HG03097 (cell line): ENCODE measurements around the gene PACSIN2.
A peak's percentile ranks its signal among the peaks of the same experiment; 100 is the strongest.
"Not testable (repeated sequence)": the region's sequence is repeated elsewhere in the genome, so short reads cannot be mapped to it uniquely, and the experiment has no call there.

Experiments used
- ATAC-seq: cut with Tn5 transposase; IDR thresholded peaks from one replicate; pipeline ENCODE4 v1.9.1; 2021; ENCODE audit not compliant: unreplicated experiment, low FRiP score

PACSIN2 gene

GRCh38 chr22:42970029-42970428, 44.9 kb downstream of the PACSIN2 start:
- ATAC-seq = no peak

- no peak for ATAC-seq
These were observed 45.5 kb downstream of the PACSIN2 start for GRCh38 chr22:42969348-42969975.

- no peak for ATAC-seq
These were observed 47.0 kb downstream of the PACSIN2 start for GRCh38 chr22:42967933-42968332.

- no peak for ATAC-seq
These were observed 47.9 kb downstream of the PACSIN2 start for GRCh38 chr22:42967005-42967404.

- no peak for ATAC-seq
These were observed 48.5 kb downstream of the PACSIN2 start for GRCh38 chr22:42966497-42966896.

- ATAC-seq = peak; percentile 44
These were observed 49.8 kb downstream of the PACSIN2 start for GRCh38 chr22:42964994-42965699.

DNA sequence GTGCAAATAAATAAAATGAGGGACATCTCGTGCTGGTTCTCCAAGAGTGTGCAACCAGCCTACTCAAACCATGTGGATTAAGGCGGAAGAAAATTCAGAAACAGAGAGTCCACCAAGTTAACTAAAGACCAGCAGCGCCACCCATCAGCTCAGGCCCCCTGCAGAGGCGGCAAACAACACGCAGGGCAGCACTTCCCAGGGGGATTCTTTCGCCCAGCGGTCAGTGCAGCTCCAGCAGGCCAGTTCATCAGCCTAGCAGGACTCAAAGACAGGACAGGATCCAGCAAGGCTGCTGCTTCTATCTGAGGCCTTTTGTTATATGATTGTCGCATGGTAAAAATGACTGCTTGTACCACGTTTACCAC, 51.7 kb downstream of the PACSIN2 start:
- no peak for ATAC-seq

DNA sequence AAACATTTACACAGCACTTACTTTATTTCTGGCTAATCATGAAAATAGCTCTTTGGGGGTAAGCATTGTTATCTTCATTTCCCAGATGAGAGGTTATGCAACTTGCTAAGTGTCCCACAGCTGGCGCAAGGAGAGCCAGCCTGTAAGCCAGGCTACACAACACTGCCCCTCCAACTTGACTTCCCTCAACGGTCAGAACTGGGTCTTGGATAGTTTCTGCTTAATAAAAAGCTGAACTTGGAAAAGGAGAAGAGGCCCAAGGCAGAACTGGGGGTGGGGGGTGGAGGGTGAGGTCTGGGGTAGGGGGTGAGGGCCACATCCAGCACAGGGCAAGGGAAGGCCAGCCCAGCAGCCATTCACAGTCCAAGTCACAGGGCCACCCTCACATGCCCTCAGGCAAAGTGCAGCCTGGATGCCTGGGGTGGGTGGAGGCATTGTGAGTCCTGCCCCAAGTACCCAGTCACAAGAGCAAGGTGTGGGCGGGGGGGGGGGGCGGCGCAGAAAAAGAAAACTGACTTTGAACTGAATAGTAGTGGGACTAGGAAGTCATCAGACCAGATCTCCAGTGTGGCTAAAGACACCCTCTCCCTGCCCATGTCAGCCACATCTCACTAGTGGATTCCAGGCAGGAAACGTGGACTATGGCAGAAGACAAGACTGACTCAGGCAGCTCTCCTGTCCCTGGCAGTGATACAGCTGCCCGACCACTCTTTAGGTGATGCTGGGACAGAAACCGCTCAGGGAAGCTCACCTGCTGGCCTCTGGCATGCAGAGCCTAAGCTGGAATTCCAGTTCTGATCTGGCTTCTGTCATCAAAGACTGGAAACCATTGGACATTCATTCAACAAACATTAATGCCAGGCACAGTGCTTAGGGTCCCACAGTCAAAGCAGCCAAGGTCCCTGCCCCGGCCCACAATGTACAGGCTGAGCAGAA, 52.4 kb downstream of the PACSIN2 start:
- ATAC-seq = no peak

- no peak for ATAC-seq
These were observed 53.1 kb downstream of the PACSIN2 start for GRCh38 chr22:42961810-42962209.

DNA sequence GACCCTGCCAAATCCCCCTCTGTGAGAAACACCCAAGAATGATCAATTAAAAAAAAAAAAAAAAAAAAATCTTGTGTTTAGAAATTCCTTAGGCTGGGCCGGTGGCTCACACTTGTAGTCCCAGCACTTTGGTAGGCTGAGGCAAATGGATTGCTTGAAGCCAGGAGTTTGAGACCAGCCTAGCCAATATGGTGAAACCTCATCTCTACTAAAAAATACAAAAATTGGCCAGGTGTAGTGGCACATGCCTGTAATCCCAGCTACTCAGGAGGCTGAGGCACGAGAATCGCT, 53.6 kb downstream of the PACSIN2 start:
- not testable (repeated sequence) for ATAC-seq

DNA sequence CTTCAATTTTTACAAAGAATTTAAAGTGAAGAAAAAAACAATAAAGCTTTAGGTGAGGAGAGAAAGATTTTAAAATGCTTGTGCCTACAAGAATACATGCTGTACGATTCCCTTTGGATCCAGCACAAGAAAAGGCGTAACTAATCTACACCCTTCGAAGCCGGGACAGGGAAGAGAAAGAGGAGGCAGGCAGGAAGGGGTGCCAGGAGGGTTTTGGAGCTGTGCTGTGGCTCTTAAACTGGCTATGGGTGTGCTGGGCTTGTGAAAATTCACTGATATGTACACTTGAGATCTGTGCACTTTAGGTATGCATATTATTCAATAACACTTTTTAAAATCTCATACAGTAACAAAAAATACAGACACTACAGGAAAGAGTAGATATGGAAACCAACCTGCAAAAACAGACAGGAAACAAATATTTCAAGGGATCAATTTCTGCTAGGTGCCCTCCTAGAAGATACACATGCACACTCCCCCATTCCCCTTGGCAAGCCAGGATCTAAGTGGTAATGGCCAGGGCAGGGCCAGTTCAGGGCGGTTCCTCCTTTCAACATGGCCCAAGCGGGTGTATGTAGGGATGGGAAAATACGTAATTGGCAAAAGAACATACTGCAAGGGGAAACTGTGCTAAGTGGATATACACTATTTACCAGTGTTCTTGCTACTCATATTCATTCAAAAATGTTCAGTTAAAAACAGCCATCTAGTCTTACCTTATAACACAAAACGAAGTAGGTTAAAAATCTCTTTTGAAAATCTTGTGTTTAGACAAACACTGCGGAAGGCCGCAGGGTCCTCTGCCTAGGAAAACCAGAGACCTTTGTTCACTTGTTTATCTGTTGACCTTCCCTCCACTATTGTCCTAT, 54.2 kb downstream of the PACSIN2 start:
- no peak for ATAC-seq

GRCh38 chr22:42959576-42960509, 55.1 kb downstream of the PACSIN2 start:
- ATAC-seq = no peak

- ATAC-seq = no peak
These were observed 56.0 kb downstream of the PACSIN2 start for GRCh38 chr22:42958937-42959336.

DNA sequence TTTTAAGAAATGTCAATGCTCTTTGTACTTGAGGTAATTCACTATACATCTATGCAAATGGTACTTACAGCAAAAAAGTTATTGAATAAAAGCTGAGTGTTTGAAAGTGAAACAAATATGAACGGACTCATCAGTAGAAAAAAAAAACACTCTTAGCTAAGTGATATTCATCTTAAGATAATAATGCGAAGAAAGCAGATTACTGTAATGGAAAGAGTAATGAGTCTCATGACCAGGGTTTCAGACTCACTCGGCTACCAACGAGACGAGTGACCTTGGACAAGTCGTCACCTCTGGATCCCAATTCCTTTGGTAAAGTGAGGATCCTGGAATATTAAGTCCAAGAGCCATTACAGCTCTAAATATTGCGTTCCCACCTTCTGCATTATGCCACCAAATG, 57.0 kb downstream of the PACSIN2 start:
- no peak for ATAC-seq

DNA sequence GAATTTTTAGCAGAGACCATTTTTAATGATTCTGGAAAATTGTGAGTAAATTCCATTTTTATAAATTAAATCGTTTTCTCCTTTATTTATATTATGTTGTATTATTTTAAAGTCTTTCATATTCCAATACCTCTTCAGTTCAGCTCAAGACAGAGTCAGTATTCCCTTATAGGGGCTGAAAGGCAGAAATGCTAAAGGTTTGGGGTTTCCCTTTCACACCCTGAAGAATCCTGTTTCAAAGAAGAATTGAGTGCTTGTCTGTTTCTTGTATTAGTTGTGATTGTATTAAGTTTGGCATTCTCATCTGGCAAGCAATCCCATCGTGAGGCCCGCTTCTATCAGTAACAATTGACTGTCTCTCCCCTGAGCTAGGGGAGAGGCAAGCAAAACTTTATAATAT, 57.4 kb downstream of the PACSIN2 start:
- ATAC-seq = no peak

DNA sequence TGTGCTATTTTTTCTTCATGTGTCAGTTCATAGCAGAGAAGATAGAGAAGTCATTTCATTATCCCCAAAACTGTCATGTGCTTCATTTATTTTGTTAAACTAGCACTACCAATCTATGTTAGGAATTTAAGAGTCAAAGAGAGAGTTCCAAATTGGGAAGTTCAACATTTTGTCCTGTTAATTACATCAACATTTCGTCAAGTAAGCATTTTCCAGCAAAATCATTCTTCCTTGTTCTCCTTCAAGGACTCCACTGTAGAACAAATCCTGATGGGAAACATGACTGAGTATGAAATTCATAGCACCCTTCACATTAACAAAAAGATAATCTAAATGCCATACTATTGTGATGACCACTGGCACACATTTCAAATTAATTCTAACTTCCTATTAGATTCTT, 59.1 kb downstream of the PACSIN2 start:
- no peak for ATAC-seq

GRCh38 chr22:42955087-42955635, 59.8 kb downstream of the PACSIN2 start:
- ATAC-seq = no peak

GRCh38 chr22:42953751-42954150, 61.2 kb downstream of the PACSIN2 start:
- not testable (repeated sequence) for ATAC-seq

DNA sequence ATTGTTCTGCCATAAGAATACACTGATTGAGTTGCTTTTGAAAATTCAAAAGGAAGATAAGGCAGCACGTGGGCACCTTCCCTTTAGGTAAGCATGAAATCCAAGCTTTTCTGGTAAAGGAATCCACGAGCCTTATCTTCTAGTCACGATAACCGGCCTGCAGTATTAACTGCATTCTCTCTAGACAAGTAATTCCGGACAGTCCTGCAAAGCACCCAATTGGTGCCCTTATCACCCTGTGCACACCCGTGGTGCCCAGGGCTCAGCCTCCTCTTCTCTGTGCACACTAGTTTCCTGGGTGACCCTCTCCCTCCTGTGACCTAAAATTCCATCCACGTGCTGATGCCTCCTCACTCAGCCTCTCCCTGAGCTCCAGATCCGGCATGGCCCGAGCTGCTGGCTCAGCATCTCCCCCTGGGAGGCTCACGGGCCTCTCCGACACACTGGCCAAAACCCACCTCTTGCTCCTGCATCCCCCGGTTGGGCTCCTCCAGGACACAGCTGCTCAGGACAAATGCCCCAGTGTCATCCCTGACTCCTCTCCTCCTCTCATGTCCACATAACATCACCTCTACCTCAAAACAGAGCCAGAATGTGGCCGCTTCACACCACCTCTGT, 63.7 kb downstream of the PACSIN2 start:
- no peak for ATAC-seq
